Naive thymus-derived CD4-positive, alpha-beta T cell (primary cell): ENCODE data around the gene PPP1R36. TPM values are rescaled to one million over a fixed set of nuclear protein-coding genes. Genes with fewer than 3 reads are reported as not detected.
"Not testable (repeated sequence)": the region's sequence is repeated elsewhere in the genome, so short reads cannot be mapped to it uniquely, and the experiment has no call there.

ENCODE experiments used
- ATAC-seq: fragments of 150-1000 bp; cut with Tn5 transposase; 2 replicates; pipeline ENCODE4 v1.10.0; 2021; ENCODE audit warnings: mild to moderate bottlenecking, moderate library complexity
- CTCF ChIA-PET: fragments of 350-600 bp; sonication (Branson Sonifier 250); formaldehyde crosslinking; loops from one replicate; lab custom pipeline; 2021; ENCODE audit warnings: antibody characterized with exemption; lab: Charles Lee
- POLR2A ChIA-PET: fragments of 350-600 bp; sonication (Branson Sonifier 250); formaldehyde crosslinking; loops from one replicate; lab custom pipeline; 2021; ENCODE audit warnings: antibody characterized with exemption, inconsistent platforms; lab: Charles Lee
- DNase-seq, 9 donors: peaks; one replicate each; pipeline versions ENCODE4 v3.0.0 to v3.0.0-alpha.2; 2020 to 2022; ENCODE audit warnings: mixed read lengths in 1 of 9
- H3K27ac ChIP-seq: one replicate; pipeline ENCODE4 v1.7.0; 2013; ENCODE audit warnings: mild to moderate bottlenecking, low read depth, low read length, moderate library complexity
- H3K27me3 ChIP-seq, 2 donors: one replicate each; pipeline ENCODE4 v1.7.0; 2013; ENCODE audit warnings: low read length in 2 of 2, mild to moderate bottlenecking in 2 of 2, moderate library complexity in 2 of 2; ENCODE audit not compliant: control insufficient read depth in 2 of 2, insufficient read depth in 2 of 2
- H3K36me3 ChIP-seq, 3 experiments: 1 replicate in 2 of 3; 2 replicates in 1 of 3; pipeline ENCODE4 v1.7.0; 2013; ENCODE audit warnings: low read length in 3 of 3, mild to moderate bottlenecking in 3 of 3, moderate library complexity in 1 of 3; ENCODE audit not compliant: insufficient read depth in 3 of 3, control insufficient read depth in 2 of 3
- H3K4me1 ChIP-seq, 2 donors: one replicate each; pipeline ENCODE4 v1.7.0; 2013; ENCODE audit warnings: low read length in 2 of 2, mild to moderate bottlenecking in 2 of 2, moderate library complexity in 1 of 2; ENCODE audit not compliant: control insufficient read depth in 2 of 2, insufficient read depth in 2 of 2
- H3K4me3 ChIP-seq: 2 replicates; pipeline ENCODE4 v1.7.0; 2013; ENCODE audit warnings: mild to moderate bottlenecking, low read length
- H3K9me3 ChIP-seq, 3 experiments: 1 replicate in 2 of 3; 2 replicates in 1 of 3; pipeline ENCODE4 v1.7.0; 2013; ENCODE audit warnings: low read length in 3 of 3; ENCODE audit not compliant: control insufficient read depth in 2 of 3
- H3K27ac Mint-ChIP-seq, 9 donors: one replicate each; pipeline ENCODE4 v1.8.0; 2020 to 2022; ENCODE audit warnings: mixed read lengths in 9 of 9, mild to moderate bottlenecking in 8 of 9, moderate library complexity in 5 of 9, inconsistent platforms in 2 of 9
- H3K27me3 Mint-ChIP-seq, 5 donors: one replicate each; pipeline ENCODE4 v1.8.0; 2021 to 2022; ENCODE audit warnings: mixed read lengths in 5 of 5, mild to moderate bottlenecking in 1 of 5
- H3K36me3 Mint-ChIP-seq, 5 donors: one replicate each; pipeline ENCODE4 v1.8.0; 2020 to 2022; ENCODE audit warnings: mixed read lengths in 5 of 5, mild to moderate bottlenecking in 3 of 5, inconsistent platforms in 1 of 5
- H3K4me1 Mint-ChIP-seq, 7 donors: one replicate each; pipeline ENCODE4 v1.8.0; 2020 to 2022; ENCODE audit warnings: mixed read lengths in 7 of 7, mild to moderate bottlenecking in 3 of 7, inconsistent platforms in 1 of 7
- H3K4me3 Mint-ChIP-seq, 10 donors: one replicate each; pipeline ENCODE4 v1.8.0; 2020 to 2022; ENCODE audit warnings: mild to moderate bottlenecking in 10 of 10, mixed read lengths in 10 of 10, moderate library complexity in 6 of 10, inconsistent platforms in 2 of 10
- H3K9me3 Mint-ChIP-seq, 11 donors: one replicate each; pipeline ENCODE4 v1.8.0; 2020 to 2022; ENCODE audit warnings: mixed read lengths in 11 of 11, mild to moderate bottlenecking in 4 of 11, inconsistent platforms in 1 of 11, moderate library complexity in 1 of 11
- intact Hi-C, 2 donors: fragments of 100-400 bp; cut with micrococcal nuclease; formaldehyde crosslinking; loops; one replicate each; pipeline ENCODE4 v1.15.1; 2023
- polyA plus RNA-seq, 2 donors: library from polyadenylated mRNA; unstranded; fragments of 300-500 nt; fragmentation: Illumina TruSeq; gene quantifications; one replicate each; pipeline ENCODE4 v1.2.3, GENCODE V29; 2021
- total RNA-seq, 6 experiments: library from RNA in 5 of 6; stranded (reverse) in 5 of 6; gene quantifications; 1 replicate in 5 of 6; 2 replicates in 1 of 6; pipeline ENCODE4 v1.2.3 and lab custom pipeline; 2021 to 2026

PPP1R36 gene
- total and polyA plus RNA-seq, 7 experiments from 2014 or later: 0.30 to 0.31 TPM; not detected in 5

- ChIA-PET POLR2A (no interaction called here), CTCF (no interaction called here)
- Mint-ChIP-seq H3K4me3 (no peak overlapping the region), H3K36me3 (no peaks in the 10 kb centered on the region), H3K9me3 (no peaks in the 10 kb centered on the region), H3K27ac (no peak overlapping the region), H3K4me1 (no peaks in the 10 kb centered on the region), H3K27me3 (peaks cover 0 to 35% (median 4%) of the 10 kb centered on the region in 5 donors)
- Histone ChIP-seq H3K9me3 (no peaks in the 10 kb centered on the region), H3K27me3 (no peaks in the 10 kb centered on the region), H3K4me1 (no peaks in the 10 kb centered on the region), H3K27ac (no peak overlapping the region), H3K4me3 (no peak overlapping the region), H3K36me3 (no peaks in the 10 kb centered on the region)
- DNase-seq (no peak), ATAC-seq (no peak)
- intact Hi-C loops: no loop called here
Observed at GRCh38 chr14:64569138-64569631, 19.4 kb downstream of the PPP1R36 start.

GRCh38 chr14:64569646-64570045 is 19.9 kb downstream of the PPP1R36 start:
- H3K4me3 Mint-ChIP-seq, ATAC-seq, POLR2A ChIA-PET, H3K27me3 ChIP-seq, H3K36me3 ChIP-seq, H3K4me1 ChIP-seq, intact Hi-C loops, H3K27ac ChIP-seq, H3K9me3 ChIP-seq, DNase-seq, CTCF ChIA-PET, H3K4me3 ChIP-seq, H3K9me3 Mint-ChIP-seq, H3K27ac Mint-ChIP-seq, H3K4me1 Mint-ChIP-seq, H3K36me3 Mint-ChIP-seq: not testable (repeated sequence)
- peaks cover 0 to 30% (median 4%) of the 10 kb centered on the region in 5 donors for H3K27me3 Mint-ChIP-seq

GRCh38 chr14:64572386-64573104 is 22.8 kb downstream of the PPP1R36 start:
- H3K36me3 Mint-ChIP-seq: no peaks in the 10 kb centered on the region
- H3K4me3 Mint-ChIP-seq: no peak overlapping the region
- H3K4me3 ChIP-seq: no peak overlapping the region
- no peaks in the 10 kb centered on the region for H3K36me3 ChIP-seq
- no peaks in the 10 kb centered on the region for H3K9me3 Mint-ChIP-seq
- H3K27ac ChIP-seq: no peak overlapping the region
- no peaks in the 10 kb centered on the region for H3K9me3 ChIP-seq
- DNase-seq: no peak
- no peak for ATAC-seq
- H3K4me1 ChIP-seq: no peaks in the 10 kb centered on the region
- POLR2A ChIA-PET: no interaction called here
- CTCF ChIA-PET: no interaction called here
- no peak overlapping the region for H3K27ac Mint-ChIP-seq
- H3K4me1 Mint-ChIP-seq: no peaks in the 10 kb centered on the region
- peaks cover 0 to 11% (median 0%) of the 10 kb centered on the region in 5 donors for H3K27me3 Mint-ChIP-seq
- intact Hi-C loops: no loop called here
- no peaks in the 10 kb centered on the region for H3K27me3 ChIP-seq

GRCh38 chr14:64573109-64573508 is 23.3 kb downstream of the PPP1R36 start:
- CTCF ChIA-PET: no interaction called here
- Histone ChIP-seq H3K27ac (no peak overlapping the region), H3K9me3 (no peaks in the 10 kb centered on the region), H3K4me1 (no peaks in the 10 kb centered on the region), H3K4me3 (no peak overlapping the region), H3K27me3 (no peaks in the 10 kb centered on the region), H3K36me3 (no peaks in the 10 kb centered on the region)
- Mint-ChIP-seq H3K4me3 (no peak overlapping the region), H3K9me3 (no peaks in the 10 kb centered on the region), H3K36me3 (no peaks in the 10 kb centered on the region), H3K4me1 (no peaks in the 10 kb centered on the region), H3K27ac (no peak overlapping the region), H3K27me3 (peaks cover 0 to 12% (median 0%) of the 10 kb centered on the region in 5 donors)
- no peak for ATAC-seq
- POLR2A ChIA-PET: no interaction called here
- no peak for DNase-seq
- intact Hi-C loops: no loop called here

DNA sequence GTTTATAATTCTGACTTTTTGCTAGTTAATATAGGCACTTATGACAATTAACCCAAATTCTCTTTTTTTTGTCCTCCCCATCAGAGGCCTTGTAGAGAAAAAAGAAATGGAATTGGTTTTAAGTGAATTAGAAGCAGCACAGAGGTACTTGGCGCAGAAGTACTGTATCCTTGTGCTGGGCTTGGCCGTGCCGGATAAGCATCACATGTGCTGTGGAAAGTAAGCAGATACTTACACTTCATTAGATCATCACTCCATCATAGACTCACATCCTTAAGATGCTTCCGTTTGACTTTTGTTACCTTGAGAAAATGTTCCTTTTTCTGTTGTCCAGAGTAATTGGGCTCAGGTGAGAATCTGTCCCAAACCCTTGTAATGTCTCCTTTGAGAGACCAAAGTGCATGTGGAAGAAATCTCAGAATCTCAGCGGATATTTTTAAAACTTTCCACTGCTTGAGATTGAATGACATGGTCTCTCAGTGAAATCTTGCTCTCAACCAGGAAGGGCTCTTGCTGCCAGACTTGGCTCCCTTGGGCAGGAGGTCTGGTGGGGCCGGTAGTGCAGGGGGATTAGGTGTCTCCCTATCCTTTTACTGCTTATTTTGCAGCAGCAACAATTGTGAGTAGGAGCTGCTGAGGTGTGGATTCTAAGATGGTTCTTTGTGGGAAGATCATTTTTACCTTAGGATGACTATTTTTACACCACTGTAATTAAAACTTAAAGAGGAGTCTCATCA is 24.8 kb downstream of the PPP1R36 start:
- no peaks in the 10 kb centered on the region for H3K4me1 ChIP-seq
- ATAC-seq (no peak), DNase-seq (no peak)
- no peak overlapping the region for H3K27ac ChIP-seq
- Mint-ChIP-seq H3K27me3 (peaks cover 0 to 6% (median 0%) of the 10 kb centered on the region in 5 donors), H3K4me1 (no peaks in the 10 kb centered on the region), H3K27ac (no peak overlapping the region), H3K4me3 (no peak overlapping the region), H3K9me3 (no peaks in the 10 kb centered on the region), H3K36me3 (no peaks in the 10 kb centered on the region)
- no peaks in the 10 kb centered on the region for H3K9me3 ChIP-seq
- no peak overlapping the region for H3K4me3 ChIP-seq
- ChIA-PET POLR2A (no interaction called here), CTCF (no interaction called here)
- H3K27me3 ChIP-seq: no peaks in the 10 kb centered on the region
- H3K36me3 ChIP-seq: no peaks in the 10 kb centered on the region
- intact Hi-C loops: no loop called here

- Histone ChIP-seq H3K9me3 (no peaks in the 10 kb centered on the region), H3K27me3 (no peaks in the 10 kb centered on the region), H3K4me3 (no peak overlapping the region), H3K36me3 (no peaks in the 10 kb centered on the region), H3K4me1 (no peaks in the 10 kb centered on the region), H3K27ac (no peak overlapping the region)
- DNase-seq (no peak), ATAC-seq (no peak)
- Mint-ChIP-seq H3K4me3 (no peak overlapping the region), H3K9me3 (no peaks in the 10 kb centered on the region), H3K27me3 (peaks cover 0 to 5% (median 0%) of the 10 kb centered on the region in 5 donors), H3K27ac (no peak overlapping the region), H3K36me3 (no peaks in the 10 kb centered on the region), H3K4me1 (no peaks in the 10 kb centered on the region)
- CTCF ChIA-PET: no interaction called here
- POLR2A ChIA-PET: no interaction called here
- intact Hi-C loops: no loop called here
Observed at GRCh38 chr14:64577211-64577610, 27.4 kb downstream of the PPP1R36 start.
